ENCODE data around the gene HSP90AB1.
"Not testable (repeated sequence)": the region's sequence is repeated elsewhere in the genome, so short reads cannot be mapped to it uniquely, and the experiment has no call there.

The HSP90AB1 gene

DNA sequence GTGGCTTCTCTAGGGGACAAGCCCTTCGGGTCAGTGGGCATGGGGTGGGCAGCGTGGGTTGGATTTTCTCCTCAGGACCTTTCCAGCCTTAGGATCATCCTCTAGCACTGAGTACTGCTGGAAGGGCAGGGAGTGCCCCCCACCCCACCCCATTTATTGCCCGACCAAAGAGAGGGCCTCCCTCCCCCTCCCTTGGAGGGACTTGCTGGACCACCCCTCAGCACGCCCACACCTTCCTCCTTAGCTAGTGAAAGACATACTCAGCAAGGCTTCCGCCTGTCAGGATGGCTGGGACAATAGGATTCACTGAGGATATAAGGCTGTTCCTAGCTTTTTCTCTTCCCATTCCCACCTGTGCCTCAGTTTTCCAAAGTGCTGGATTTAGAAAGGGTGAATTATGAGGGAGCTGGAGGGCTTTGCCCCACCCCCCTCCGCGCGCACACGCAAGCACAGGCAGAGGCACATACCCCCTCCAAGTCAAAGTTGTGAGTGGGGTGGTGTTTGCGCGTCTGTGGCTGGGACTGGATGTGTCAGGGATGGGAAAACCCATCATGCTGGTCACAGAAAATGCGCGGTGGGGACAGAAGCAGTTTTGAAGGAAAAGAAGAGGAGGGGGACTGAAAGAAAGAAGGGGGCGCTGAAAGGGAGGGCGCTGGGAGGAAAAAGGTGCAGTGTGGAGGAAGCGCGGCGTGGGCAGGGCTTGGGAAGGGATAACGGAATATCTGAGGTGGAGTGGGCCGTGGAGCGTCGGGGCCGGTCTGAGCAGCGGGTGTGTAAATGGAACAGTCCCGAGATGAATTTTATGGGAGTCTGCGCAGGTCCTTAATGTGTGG is 24.2 kb upstream of the HSP90AB1 start:
- DNase-seq: peak; percentile 51

DNA sequence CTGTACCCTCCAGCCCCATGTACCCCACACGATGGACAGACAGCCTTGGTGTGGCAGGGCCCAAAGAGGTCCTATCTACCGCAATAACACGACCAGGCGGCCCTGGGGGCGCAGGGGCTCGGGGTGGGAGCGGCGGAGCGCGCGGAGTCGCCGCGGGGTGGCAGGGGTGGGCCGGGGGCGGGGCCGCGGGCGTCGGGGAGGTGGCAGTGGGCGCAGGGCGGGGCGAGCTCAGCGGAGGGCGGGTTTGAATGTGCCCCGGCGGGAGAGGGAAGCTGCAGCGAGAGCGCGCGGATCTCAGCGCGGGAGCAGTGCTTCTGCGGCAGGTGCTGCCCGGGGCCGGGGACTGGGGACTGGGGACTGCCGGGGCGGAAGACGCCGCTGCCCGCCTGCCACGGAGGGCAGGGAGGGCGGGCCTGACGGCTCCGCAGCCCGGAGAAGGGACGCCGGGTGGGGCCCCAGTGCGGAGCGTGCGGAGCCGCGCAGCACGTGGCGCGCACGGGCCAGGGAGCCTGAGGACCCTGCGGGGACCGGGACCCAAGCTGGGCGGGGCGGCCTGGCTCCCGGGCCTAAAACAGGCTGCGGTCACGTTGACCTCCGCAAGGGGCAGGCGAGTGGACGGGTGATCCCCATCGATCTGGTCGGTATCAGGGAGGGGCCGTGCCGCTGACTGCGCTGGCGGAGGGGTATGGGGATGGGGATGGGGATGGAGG is 23.4 kb upstream of the HSP90AB1 start, which contains the start of gene SLC29A1:
SLC29A1 (plus strand) TSS at position 277 of the 710 bp plus-strand sequence. CDS start 3,719 bp downstream, outside the sequence.
- peak; percentile 78 for DNase-seq

DNA sequence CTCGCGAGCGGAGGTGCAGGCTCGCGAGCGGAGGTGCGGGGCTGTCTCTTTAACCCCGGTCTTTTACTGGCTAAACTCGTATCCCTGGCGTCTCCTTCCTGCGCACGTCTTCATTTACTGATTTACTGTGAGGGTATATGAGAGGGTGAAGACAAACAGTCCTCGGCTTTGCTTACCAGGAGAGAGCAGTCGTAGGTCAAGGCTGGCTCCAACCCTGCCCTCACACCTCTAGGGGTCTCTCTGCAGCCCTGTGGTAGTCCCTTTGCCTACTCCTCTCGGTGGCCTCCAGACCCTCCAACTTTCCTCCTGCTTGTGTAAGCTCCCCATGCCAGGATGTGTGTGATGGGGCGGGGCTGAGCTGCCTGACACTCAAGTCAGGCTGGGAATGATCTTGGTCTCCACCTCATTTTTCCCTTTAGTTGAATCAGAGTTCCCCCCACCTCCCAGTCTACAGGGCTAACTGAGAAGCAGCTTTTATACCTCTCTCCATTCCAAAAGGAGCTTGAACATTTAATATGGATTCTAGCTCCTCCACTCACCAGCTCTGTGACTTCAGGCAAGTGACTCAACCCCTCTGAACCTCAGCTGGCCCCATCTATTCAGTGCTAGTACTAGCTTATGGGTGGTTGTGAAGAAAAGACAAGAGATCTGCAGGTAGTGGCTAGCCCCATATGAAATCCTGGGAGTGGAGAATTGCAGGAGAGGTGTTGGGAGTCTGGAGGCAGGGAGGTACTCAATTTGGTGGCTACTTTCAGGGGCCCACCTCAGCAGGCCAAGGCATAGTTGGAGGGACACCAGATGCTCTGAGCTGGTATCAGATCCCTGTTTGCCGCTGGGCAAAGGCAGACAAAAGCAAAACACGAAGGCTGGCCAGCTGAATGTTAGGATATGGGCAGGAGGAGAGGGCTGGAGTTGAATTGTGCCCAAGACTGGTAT is 22.6 kb upstream of the HSP90AB1 start:
- DNase-seq: no peak

DNA sequence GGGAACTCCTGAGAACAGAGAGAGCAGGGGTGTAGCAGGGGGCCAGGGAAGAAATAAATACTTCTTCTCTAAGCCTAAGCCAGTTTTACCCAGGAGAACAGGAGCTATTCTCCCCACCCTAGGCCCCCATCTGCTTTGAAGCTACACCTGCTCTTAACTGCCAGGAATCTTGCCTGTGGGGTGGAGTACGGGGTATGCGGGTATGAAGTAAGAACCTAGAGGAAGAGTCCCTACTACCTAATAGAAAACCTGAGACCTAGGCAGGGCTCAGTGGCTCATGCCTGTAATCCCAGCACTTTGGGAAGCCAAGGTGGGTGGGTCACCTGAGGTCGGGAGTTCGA is 22.0 kb upstream of the HSP90AB1 start:
- no peak for DNase-seq

DNA sequence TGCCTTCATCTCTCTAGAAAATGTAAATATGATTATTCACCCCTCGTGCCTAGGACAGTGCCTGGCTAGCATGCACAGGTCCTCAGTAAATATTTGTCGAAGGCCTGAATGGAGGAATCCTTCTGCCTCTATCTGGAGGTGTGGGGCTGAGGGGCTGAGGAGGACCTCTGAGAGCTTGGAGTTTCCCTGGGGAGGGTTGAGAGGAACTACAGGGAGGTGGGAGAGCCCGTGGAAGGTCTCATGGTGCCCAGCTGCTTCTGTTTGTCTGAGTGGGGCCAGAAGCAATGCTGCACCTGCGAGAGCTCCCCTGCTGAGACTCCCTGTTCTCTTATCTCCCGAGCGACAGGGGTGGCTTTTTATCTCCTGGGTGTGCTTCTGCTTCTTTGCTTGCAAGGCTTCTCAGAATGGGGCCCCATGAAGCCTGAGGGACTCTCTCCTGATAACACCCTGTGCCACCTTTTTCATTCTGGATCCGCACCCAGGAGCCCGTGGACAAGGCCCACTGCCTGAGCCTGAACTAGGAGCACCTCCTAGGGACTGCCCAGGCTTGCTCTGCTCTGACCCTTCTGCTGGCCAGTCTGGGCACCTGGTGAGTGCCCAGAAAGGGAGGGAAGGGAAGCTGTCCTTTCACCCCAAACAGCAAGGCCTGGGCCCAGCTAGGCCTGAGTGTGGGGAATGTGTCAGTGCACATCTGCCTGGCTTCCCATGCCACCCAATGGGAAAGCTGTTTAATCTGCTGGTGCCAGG is 21.1 kb upstream of the HSP90AB1 start:
- no peak for DNase-seq

DNA sequence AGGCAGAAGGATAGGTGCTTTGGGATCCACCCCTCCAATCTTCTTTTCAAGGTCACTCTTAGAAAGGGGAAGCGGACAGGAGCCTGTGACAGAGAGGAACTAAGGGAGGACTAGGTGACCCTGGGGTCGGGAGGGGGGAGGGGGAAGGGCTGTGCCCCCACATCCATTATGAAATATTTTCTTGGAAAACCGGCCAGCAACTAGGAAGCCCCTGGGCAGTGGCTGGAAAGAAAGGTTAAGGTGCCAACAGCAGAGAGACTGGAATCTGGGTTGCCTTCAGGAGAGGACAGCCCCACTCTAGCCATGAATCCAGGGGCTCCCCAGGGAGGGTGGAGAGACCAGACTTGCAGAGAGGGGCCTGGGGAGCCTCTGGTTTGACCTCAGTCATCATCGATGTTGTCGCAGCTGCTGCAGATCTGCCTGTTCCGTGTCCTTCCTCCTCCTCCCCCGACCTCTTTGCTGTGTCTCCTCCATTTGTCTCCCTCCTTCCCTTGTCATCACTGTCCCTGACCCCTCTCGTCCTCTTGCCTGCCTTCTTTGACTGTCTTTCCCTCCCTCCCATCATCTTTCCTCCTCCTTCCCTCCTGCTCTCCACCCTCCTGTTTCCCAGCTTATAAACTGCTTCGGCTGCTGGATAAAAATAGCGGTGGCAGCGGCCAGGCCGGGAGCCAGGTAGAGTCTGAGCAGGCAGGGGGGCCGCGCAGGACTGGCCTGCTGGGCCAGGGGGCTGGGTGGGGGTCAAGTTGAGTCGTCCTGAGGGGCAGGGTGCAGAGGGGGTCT is 20.3 kb upstream of the HSP90AB1 start:
- no peak for DNase-seq

DNA sequence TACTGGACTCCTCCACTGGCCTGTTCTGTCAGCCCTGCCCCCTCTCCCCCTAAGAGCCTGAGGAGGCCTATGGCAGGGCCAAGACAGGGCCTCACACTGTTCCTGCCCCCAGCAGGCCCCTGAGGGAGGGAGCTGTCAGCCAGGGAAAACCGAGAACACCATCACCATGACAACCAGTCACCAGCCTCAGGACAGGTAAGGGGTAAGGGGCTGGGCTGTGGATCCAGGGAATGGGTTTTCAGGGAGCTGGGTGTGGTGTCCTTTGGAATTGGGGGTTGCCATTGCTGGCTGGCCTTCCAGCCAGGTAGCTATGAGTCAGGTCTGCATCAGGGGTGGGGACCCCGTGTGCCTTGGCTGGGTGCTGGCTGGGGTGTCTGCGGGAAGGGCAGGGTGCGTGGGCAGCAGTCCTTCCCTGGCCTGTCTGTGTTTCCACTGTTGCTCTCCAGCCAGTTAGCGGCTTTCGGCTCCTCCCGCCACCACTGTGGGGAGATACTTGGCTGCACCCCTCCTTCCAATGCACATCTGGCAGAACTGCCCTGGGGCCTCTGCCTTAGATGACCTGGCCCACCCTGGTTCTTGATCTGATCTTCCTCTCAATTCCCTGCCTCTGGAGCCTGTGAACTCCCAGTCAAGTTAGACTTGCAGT is 19.6 kb upstream of the HSP90AB1 start:
- no peak for DNase-seq

DNA sequence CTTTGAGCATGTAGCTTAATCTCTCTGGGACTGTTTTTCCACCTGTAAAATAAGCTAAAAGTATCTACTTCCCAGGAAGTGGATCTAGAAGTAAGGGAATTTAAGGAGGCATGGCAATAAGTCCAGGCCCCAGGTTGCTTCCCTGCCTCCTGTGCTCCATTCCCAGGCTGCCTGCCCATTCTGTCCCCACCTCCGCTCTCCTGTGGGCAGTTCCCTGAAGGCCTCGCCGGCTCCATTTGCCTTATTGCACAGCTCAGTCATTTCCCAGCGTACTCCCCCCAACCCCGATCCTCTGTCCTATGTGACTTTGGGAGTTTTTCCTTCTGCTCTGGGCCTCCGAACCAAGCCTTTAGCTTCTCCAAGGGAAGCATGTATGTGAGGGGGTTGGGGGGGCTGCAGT is 18.9 kb upstream of the HSP90AB1 start:
- no peak for DNase-seq

DNA sequence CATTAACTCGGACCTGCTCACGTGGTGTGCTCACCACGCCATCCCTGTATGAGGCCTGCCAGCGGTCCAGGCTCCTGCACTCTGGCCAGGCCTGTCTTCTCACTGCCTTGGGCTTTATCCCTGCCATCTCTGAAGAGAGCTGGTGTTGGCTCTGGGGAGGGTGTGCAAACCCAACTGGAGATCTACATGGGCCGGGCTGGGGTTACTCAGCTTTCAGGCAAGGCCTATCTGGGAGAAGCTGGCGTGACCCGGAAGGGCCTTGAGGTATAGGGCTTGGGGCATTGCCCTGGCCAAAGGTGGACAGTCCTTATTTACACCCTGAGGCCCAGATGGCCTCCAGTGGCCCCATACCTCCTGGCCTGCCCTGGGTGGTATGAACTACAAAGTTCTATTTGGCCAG is 18.5 kb upstream of the HSP90AB1 start:
- DNase-seq: no peak

DNA sequence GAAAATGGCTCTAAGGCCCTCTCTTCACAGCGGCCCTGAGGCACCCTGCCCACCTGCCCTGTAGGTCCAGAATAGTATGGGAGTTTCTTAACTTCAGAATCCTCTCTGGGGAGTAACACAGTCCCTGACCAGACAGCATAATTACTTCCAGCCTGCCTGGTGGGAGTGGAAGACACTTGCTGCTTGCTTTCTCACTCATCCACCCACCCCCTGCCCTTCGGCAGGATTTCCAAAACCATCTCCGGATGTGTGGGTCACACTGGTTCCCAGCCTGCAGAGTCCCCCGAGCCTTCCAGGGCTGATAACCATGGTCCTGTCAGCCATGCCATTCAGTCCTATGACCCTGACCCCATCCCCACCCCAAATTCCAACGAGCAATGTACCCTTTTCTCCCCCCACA is 18.1 kb upstream of the HSP90AB1 start:
- DNase-seq: no peak

DNA sequence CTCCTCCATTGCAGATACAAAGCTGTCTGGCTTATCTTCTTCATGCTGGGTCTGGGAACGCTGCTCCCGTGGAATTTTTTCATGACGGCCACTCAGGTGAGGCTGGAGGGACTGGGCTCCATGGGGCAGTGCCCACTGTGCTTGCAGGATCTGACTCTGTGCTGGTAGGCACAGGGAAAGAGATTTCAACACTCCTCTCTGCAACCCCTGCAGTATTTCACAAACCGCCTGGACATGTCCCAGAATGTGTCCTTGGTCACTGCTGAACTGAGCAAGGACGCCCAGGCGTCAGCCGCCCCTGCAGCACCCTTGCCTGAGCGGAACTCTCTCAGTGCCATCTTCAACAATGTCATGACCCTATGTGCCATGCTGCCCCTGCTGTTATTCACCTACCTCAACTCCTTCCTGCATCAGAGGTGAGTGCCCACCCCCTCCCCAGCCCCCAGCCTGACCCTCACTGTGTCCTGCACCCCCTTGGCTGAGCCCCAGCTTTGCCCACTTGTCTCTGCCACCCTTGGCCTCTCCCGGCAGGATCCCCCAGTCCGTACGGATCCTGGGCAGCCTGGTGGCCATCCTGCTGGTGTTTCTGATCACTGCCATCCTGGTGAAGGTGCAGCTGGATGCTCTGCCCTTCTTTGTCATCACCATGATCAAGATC is 17.4 kb upstream of the HSP90AB1 start:
- DNase-seq: no peak

DNA sequence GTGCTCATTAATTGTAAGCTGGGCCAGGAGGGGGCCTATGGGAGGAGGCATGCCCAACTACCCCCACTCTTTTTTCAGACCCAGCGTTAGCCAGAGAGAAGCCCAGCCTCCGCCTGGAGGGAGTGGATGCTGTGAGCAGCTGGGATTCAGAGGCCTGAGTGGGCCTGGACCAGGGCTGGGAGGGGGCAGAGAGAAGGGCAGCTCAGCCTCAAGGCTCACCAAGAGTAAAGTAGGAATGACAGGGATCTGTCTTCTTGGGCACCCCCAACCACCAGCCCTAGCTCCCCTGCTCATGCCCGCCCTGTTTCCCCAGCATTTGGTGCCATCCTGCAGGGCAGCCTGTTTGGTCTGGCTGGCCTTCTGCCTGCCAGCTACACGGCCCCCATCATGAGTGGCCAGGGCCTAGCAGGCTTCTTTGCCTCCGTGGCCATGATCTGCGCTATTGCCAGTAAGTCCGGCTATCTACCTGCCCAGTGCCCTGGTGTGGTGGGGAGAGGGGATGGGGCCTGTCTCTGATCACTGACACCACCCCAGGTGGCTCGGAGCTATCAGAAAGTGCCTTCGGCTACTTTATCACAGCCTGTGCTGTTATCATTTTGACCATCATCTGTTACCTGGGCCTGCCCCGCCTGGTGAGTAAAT is 16.7 kb upstream of the HSP90AB1 start:
- DNase-seq: no peak

DNA sequence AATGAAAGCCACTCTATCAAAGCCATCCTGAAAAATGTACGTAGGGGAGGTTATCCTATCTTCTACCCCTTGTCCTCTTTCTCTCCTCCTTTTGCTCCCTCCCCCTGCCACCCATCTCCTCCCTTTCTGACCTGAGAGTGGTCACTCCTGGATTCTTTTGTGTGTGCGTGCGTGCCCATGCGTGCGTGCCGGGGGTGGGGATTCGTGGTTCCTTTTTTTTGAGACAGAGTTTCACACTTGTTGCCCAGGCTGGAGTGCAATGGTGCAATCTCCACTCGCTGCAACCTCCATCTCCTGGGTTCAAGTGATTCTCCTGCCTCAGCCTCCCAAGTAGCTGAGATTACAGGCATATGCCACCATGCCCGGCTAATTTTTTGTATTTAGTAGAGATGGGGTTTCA is 15.5 kb upstream of the HSP90AB1 start:
- not testable (repeated sequence) for DNase-seq

DNA sequence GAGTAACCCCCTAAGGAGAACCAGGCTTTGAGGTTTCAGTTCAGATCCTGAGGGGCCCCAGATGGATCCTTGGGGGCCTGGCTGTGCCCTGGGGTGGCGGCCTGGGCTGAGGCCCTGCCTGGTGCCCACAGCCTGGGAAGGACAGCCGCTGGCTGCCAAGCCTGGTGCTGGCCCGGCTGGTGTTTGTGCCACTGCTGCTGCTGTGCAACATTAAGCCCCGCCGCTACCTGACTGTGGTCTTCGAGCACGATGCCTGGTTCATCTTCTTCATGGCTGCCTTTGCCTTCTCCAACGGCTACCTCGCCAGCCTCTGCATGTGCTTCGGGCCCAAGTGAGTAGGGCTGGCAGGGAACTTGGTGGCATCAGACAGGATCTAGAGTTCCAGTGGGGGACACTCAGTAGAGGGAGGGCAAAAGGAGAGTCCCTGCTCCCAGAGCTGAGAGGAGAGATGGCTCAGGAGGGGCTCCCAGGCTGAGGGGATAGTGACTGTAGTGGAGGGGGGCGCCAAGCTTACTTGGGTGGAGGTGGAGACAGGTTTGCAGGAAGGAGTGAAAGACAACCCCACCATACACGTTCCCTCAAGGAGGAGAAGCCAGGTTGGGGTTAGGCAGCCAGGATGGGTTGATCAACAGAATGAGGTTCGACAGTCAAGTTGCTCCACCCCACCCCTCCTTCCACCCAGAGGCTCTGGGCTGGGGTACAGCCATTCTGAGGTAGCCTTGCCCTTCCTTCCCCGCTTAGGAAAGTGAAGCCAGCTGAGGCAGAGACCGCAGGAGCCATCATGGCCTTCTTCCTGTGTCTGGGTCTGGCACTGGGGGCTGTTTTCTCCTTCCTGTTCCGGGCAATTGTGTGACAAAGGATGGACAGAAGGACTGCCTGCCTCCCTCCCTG is 14.0 kb upstream of the HSP90AB1 start:
- no peak for DNase-seq

DNA sequence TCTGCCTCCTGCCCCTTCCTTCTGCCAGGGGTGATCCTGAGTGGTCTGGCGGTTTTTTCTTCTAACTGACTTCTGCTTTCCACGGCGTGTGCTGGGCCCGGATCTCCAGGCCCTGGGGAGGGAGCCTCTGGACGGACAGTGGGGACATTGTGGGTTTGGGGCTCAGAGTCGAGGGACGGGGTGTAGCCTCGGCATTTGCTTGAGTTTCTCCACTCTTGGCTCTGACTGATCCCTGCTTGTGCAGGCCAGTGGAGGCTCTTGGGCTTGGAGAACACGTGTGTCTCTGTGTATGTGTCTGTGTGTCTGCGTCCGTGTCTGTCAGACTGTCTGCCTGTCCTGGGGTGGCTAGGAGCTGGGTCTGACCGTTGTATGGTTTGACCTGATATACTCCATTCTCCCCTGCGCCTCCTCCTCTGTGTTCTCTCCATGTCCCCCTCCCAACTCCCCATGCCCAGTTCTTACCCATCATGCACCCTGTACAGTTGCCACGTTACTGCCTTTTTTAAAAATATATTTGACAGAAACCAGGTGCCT is 13.3 kb upstream of the HSP90AB1 start:
- DNase-seq: no peak

DNA sequence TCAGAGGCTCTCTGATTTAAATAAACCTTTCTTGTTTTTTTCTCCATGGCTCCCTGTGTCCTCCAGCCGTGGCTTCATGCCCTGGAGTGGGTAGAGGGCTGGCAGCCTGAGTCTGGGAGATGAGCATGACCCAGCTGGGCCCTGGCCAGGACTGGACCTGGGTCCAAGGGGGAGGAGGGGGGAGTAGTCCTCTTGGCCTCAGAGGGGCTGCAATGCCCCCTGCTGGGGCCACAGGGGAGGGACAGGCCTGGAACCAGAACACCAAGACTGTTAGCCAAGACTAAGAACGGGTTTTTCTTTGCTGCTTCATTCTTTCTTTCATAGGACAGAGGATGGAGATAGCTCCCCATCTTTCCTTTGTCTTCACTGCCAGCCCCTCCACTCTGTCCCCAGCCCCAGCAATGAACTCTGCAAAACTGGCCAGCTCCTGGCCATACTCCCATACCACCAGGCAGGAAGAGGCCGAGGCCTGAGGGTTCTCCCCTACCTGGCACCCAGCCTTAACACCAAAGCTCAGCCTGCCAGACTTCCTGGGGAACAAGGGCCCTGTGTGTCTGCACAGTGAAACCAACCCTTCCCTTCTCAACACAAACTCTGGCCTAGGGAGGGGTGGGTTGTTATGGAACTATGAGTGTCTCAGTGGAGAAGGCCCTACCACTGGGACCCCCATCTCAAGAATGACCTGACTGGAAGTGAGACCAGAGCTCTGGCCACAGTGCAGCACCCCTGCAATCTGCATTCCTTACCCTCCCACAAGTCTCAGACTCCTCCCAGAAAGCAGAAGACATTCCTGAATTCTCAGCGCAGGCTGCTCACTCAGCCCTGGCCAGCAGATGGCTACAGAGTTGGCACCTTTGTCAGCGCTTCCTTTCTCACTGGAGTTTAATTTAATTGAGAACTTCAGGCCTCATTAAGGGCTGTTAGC is 12.5 kb upstream of the HSP90AB1 start:
- DNase-seq: no peak

DNA sequence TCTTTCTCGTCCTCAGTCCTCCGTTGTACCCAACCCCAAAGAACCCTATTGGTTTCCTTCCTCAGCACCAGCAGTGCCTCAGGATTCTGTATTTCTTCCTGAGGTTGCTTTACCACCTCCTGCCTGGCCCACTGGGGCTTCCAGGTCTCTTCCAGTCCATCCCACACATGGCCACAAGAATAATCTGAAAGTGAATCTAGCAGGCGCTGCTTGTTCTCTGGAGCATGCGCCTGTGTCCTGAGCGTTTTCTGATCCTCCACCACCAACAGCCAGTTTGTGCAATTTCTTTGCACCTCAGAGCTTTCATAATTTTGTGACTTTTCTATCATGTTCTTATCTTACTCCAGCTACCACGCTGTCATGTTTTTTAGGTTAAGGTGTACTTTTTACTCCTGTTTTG is 11.6 kb upstream of the HSP90AB1 start:
- no peak for DNase-seq
